ENCODE results near the gene TM4SF5.

Gene TM4SF5

GRCh38 chr17:4771519-4772234 lies at the start of gene TM4SF5:
TSS of gene TM4SF5 (plus strand) at chr17:4771886. CDS start at chr17:4771923, 37 bp downstream.
- no peak for DNase-seq (ENCODE audit: low read depth, low spot score)

- DNase-seq (ENCODE audit: low read depth, low spot score): no peak
Observed at GRCh38 chr17:4722678-4723240, 48.9 kb upstream of the TM4SF5 start.

- DNase-seq (ENCODE audit: low read depth, low spot score): no peak
Observed at GRCh38 chr17:4724650-4725049, 47.0 kb upstream of the TM4SF5 start.

GRCh38 chr17:4725646-4726310 lies 45.9 kb upstream of the TM4SF5 start:
- no peak for DNase-seq (ENCODE audit: low read depth, low spot score)

GRCh38 chr17:4728124-4728523 lies 43.6 kb upstream of the TM4SF5 start:
- no peak for DNase-seq (ENCODE audit: low read depth, low spot score)

GRCh38 chr17:4733073-4733531 lies 38.6 kb upstream of the TM4SF5 start:
- no peak for DNase-seq (ENCODE audit: low read depth, low spot score)

GRCh38 chr17:4734857-4735475 lies 36.7 kb upstream of the TM4SF5 start:
- DNase-seq (ENCODE audit: low read depth, low spot score): no peak

- DNase-seq (ENCODE audit: low read depth, low spot score): no peak
Observed at GRCh38 chr17:4735876-4736651, 35.6 kb upstream of the TM4SF5 start.

GRCh38 chr17:4738136-4739121 lies 33.3 kb upstream of the TM4SF5 start:
- DNase-seq (ENCODE audit: low read depth, low spot score): peak; percentile 58

GRCh38 chr17:4739122-4740024 lies 32.3 kb upstream of the TM4SF5 start, which contains the start of the genes CXCL16 and ZMYND15:
TSS of gene CXCL16 (minus strand) at chr17:4739928. CDS start at chr17:4739339, 589 bp downstream.
TSS of gene ZMYND15 (plus strand) at chr17:4739833. CDS start at chr17:4740549, 716 bp downstream.
- DNase-seq (ENCODE audit: low read depth, low spot score): no peak

- no peak for DNase-seq (ENCODE audit: low read depth, low spot score)
Observed at GRCh38 chr17:4740025-4740351, 31.7 kb upstream of the TM4SF5 start.

- DNase-seq (ENCODE audit: low read depth, low spot score): no peak
Observed at GRCh38 chr17:4740584-4740983, 31.1 kb upstream of the TM4SF5 start.

- no peak for DNase-seq (ENCODE audit: low read depth, low spot score)
Observed at GRCh38 chr17:4741544-4741943, 30.1 kb upstream of the TM4SF5 start.

GRCh38 chr17:4742133-4742532 lies 29.6 kb upstream of the TM4SF5 start:
- DNase-seq (ENCODE audit: low read depth, low spot score): no peak

GRCh38 chr17:4742629-4743028 lies 29.1 kb upstream of the TM4SF5 start:
- DNase-seq (ENCODE audit: low read depth, low spot score): no peak

- no peak for DNase-seq (ENCODE audit: low read depth, low spot score)
Observed at GRCh38 chr17:4743216-4743615, 28.5 kb upstream of the TM4SF5 start.

- DNase-seq (ENCODE audit: low read depth, low spot score): no peak
Observed at GRCh38 chr17:4743898-4744297, 27.8 kb upstream of the TM4SF5 start.

- DNase-seq (ENCODE audit: low read depth, low spot score): peak; percentile 52
Observed at GRCh38 chr17:4744999-4745969, 26.4 kb upstream of the TM4SF5 start.
